Gastroesophageal sphincter (tissue), 3 donors: ENCODE results near the gene PLPPR3.

Experiments used
- POLR2A ChIP-seq, 2 donors: fragments of 450-650 bp; IDR thresholded peaks; one replicate each; pipeline ENCODE4 v1.6.1; 2017; ENCODE audit warnings: antibody characterized with exemption in 2 of 2, mild to moderate bottlenecking in 2 of 2, moderate library complexity in 1 of 2
- POLR2AphosphoS5 ChIP-seq: sonication (generic); formaldehyde crosslinking; IDR thresholded peaks from one replicate; pipeline ENCODE4 v1.6.1; 2017; ENCODE audit warnings: antibody characterized with exemption
- TF ChIP-seq, protein P1 (sequence below), 4 experiments: fragments of 200-600 bp in 2 of 4; fragments of 450-650 bp in 2 of 4; sonication (generic) in 1 of 4; IDR thresholded peaks; one replicate each; pipeline ENCODE4 v1.5.1; 2017 to 2019; ENCODE audit warnings: antibody characterized with exemption in 4 of 4, mild to moderate bottlenecking in 2 of 4, moderate library complexity in 2 of 4

DNA sequence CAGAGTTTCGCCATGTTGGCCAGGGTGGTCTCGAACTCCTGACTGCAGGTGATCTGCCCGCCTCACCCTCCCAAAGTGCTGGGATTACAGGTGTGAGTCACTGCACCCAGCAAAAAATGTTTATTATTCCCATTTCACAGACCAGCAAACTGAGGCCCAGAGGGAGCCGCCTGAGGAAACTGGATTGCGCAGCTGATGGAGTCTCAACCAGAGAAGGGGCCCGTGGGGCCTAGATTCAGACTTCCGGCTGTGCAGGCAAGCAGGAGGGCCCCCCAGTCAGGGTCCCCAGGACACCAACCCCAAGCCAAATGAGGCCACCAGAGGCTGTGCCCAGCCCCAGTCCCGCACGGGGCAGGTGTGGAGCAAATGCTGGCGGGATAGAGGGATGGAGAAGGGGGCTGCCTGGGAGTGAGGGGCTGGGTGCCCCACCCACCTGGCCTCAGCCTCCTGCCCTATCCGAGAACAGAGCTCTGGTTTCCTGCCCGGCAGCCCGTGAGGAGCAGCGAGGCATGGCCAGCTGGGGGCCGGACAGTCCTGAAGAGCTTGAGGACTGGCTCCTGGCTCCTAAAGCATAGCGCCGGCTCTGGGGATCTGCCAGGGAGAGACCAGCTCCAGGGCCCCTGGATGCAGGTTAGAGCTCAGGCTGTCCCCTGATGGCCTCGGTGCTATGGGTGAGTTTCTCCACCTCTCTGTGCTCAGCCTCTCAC, 48.9 kb downstream of the PLPPR3 start:
- TF ChIP-seq POLR2A (IDR thresholded peaks at IDR 0.05) = no peak
- no peak for TF ChIP-seq POLR2AphosphoS5
- TF ChIP-seq, protein P1, sequence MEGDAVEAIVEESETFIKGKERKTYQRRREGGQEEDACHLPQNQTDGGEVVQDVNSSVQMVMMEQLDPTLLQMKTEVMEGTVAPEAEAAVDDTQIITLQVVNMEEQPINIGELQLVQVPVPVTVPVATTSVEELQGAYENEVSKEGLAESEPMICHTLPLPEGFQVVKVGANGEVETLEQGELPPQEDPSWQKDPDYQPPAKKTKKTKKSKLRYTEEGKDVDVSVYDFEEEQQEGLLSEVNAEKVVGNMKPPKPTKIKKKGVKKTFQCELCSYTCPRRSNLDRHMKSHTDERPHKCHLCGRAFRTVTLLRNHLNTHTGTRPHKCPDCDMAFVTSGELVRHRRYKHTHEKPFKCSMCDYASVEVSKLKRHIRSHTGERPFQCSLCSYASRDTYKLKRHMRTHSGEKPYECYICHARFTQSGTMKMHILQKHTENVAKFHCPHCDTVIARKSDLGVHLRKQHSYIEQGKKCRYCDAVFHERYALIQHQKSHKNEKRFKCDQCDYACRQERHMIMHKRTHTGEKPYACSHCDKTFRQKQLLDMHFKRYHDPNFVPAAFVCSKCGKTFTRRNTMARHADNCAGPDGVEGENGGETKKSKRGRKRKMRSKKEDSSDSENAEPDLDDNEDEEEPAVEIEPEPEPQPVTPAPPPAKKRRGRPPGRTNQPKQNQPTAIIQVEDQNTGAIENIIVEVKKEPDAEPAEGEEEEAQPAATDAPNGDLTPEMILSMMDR (IDR thresholded peaks at IDR 0.05) = no peak
